NB4 (cell line): ENCODE data around the gene ASCL2.

Source experiments
- MAX ChIP-seq: IDR thresholded peaks from 2 replicates; pipeline ENCODE4 v1.6.1; 2011; ENCODE audit warnings: low read depth, low read length
- MYC ChIP-seq: IDR thresholded peaks from 2 replicates; pipeline ENCODE4 v1.6.1; 2011; ENCODE audit warnings: low read depth, low read length
- POLR2A ChIP-seq: IDR thresholded peaks from 2 replicates; pipeline ENCODE4 v1.6.1; 2011; ENCODE audit warnings: mild to moderate bottlenecking; ENCODE audit not compliant: insufficient read length; ENCODE audit errors: extremely low read depth
- TF ChIP-seq, protein P1 (sequence below): IDR thresholded peaks from one replicate; pipeline ENCODE4 v1.5.1; 2012; ENCODE audit warnings: low read depth, low read length

DNA sequence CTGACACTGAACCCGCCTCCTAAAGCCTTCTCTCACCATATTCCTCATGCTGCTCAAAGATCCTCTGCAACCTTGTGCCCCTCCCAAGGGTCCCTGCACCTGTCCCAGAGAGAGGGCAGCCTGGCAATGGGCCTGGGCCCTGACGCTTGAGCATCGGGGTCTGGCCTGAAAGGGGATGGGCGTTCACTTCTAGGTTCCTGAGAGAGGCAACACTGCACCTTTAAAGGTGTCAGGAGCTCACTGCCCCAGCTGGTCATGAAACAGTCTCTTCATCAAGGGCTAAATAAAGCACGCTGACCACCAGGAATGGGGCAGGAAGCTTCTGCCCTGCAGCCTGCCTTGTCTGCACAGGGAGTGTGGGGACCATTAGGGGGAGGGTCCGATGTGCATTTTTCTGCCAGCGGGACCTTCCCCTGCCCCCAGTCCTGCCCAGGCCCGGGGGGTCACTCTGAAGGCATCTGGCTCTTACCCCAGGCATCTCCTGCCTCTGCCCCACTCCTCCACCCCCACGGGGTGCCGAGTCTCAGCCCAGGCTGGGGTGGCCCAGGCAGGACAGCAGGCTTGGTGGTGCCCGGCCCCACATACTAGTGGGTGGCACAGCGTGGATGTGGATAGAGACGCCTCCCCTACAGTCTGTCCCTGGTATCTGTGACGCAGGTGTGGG, 27.9 kb upstream of the ASCL2 start:
- TF ChIP-seq, protein P1, sequence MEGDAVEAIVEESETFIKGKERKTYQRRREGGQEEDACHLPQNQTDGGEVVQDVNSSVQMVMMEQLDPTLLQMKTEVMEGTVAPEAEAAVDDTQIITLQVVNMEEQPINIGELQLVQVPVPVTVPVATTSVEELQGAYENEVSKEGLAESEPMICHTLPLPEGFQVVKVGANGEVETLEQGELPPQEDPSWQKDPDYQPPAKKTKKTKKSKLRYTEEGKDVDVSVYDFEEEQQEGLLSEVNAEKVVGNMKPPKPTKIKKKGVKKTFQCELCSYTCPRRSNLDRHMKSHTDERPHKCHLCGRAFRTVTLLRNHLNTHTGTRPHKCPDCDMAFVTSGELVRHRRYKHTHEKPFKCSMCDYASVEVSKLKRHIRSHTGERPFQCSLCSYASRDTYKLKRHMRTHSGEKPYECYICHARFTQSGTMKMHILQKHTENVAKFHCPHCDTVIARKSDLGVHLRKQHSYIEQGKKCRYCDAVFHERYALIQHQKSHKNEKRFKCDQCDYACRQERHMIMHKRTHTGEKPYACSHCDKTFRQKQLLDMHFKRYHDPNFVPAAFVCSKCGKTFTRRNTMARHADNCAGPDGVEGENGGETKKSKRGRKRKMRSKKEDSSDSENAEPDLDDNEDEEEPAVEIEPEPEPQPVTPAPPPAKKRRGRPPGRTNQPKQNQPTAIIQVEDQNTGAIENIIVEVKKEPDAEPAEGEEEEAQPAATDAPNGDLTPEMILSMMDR: no peak
- TF ChIP-seq POLR2A (no peak), MAX (no peak), MYC (no peak)
